Globus pallidus (tissue), 1 donor: ENCODE data around the gene PHRF1.

Source experiments
- DNase-seq: peaks from one replicate; pipeline ENCODE4 v3.0.0-alpha.2; 2015; ENCODE audit warnings: low spot score

The PHRF1 gene

GRCh38 chr11:614623-615503 is 38.6 kb downstream of the PHRF1 start:
- no peak for DNase-seq

DNA sequence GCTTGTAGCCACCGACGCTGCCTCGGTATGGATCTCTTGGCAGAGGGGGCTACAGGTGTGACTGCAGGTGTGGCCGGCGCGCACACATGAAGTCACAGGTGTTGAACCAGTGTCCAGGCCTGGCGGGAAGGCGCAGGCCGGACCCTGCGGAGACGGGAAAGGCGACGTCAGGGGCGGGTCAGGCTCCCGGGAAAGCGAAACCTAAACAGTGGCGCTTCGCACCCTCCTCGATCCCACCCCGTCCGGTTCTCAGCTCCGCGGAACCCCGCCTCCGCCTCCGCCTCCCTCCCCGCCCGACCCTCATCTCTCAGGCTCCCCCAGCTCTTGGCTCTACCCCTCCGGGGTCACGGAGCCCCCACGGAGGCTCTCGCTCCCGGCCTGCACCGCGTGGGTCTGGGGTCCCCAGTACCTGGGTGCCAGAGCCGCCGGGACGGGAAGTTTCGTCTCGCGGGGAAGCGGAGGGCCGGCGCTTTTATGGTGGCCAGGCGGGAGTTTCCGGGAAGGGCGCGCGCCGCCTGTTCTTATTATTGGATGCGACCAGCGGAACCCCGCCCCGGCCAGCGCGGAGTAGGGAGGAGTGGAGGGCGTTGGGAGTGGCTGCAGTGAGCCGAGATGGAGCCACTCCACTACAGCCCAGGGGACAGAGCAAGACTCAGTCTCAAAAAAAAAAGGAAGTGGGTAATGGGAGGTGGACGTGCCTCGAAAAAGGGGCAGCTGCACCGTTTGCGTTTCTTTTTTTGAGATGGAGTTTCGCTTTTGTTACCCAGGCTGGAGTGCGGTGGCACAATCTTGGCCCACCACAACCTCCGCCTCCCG is 39.4 kb downstream of the PHRF1 start, which contains the start of gene IRF7:
Gene IRF7, minus strand, starts transcription at position 447 of the 816 bp plus-strand sequence. CDS start 586 bp downstream, outside the sequence.
- DNase-seq = peak; percentile 89

DNA sequence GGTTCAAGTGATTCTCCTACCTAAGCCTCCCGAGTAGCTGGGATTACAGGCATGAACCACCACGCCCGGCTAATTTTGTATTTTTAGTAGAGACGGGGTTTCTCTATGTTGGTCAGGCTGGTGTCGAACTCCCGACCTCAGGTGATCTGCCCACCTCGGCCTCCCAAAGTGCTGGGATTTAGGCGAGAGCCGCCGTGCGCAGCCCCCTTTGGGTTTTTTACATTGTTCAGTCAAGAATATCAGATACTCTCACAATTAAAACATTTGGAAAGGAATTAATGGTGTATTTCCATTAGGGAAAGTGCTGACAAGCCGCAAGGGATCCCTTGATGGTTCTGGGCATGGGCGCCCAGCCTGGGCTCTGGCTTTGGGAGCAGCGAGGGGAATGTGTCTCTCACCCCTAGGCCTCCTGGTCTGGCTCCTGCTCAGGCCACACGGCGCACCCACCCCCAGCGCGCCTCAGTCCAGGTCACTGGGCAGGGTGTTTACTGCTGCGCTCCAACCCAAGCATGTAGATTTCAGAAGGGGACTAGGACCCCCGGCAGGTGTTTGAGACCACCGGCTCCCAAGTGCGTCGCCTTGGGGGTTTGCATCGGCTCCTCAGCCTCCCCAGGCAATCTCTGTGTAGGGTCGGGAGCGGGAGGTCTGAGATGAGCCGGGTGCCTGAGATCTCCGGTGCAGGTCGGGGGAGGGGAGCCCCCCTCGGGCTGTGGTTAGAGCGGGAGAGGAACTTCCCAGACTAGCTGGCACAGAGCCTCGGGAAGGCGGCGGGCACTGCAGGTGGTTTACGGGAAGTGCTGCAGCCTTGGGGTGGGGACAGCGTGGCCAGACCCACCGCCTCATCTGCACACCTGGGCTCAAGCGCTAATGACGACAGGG is 40.3 kb downstream of the PHRF1 start:
- DNase-seq = no peak

DNA sequence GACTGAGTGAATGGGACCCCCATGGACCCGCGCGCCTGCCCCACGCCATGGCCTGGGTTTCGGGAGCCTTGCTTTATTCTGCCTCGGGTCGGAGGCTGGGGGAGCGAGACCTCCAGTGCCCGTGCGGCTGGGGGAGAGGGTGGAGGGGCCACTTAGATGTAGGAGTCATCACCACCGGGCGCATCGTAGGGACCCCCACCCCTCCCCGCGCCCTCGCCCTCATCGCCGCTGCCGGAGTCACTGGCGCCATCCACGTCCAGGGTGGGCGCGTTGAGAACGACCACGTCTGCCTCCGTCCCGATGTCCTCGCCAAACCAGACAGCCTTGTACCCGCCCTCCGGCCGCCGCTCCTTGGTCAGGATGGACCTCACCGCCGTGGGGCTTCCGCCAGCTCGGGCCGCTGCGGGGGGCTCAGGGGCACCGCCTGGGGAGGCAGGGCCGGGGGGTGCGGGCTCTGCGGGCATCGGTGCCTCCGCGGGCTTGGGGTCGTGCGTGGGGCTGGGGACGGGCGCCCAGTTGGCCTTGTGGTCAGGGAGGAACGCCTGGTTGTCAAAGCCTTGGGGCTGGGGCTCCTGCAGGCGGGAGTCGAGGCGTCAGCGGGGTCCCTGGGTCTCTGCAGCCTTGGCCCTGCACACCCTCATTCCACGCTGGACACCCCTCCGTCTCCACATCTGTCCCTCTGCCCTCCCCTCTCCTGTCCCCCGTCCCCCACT is 41.1 kb downstream of the PHRF1 start:
- no peak for DNase-seq

- DNase-seq = no peak
Measured at GRCh38 chr11:617912-618682, 41.8 kb downstream of the PHRF1 start.

- no peak for DNase-seq
Measured at GRCh38 chr11:618856-619627, 42.8 kb downstream of the PHRF1 start.

DNA sequence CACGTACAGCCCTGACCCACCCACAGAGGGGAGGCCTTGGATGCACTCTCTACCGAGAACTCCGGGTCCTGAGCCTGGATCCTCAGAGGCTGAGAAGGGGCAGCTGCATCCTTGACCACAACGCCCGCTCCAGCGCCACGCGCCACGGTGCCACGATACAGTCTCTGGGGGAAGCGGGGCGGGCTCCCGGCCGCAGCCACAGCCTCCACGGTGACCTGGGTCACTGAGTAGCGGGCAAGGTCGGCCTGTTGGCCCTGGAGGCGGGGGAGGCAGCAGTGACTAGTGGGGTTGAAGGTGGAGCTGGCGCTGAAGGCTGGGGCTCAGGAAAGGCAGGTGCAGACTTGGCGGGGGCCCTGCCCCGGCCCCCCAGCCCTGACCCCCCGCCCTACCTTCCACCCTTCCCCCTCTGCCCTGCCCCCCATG is 43.4 kb downstream of the PHRF1 start:
- no peak for DNase-seq

DNA sequence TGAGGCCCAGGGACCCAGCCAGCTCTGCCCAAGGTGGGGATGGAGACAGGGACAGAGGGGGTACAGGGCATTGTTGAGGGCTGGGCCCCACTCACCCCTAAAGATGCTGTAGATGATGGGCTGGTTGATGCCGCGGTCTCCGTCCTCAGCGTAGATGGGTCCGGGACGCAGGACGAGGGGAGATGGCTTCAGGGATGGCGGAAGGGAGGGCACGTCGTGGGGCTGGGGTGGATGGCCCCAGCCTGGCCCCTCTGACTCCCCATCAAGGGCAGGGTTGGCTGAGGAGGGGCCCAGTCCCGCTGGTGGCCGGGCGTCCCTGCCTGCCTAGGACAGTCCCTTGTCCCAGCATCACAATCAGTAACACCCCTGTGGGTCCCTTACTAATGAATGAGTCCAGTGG is 43.9 kb downstream of the PHRF1 start:
- DNase-seq = no peak

DNA sequence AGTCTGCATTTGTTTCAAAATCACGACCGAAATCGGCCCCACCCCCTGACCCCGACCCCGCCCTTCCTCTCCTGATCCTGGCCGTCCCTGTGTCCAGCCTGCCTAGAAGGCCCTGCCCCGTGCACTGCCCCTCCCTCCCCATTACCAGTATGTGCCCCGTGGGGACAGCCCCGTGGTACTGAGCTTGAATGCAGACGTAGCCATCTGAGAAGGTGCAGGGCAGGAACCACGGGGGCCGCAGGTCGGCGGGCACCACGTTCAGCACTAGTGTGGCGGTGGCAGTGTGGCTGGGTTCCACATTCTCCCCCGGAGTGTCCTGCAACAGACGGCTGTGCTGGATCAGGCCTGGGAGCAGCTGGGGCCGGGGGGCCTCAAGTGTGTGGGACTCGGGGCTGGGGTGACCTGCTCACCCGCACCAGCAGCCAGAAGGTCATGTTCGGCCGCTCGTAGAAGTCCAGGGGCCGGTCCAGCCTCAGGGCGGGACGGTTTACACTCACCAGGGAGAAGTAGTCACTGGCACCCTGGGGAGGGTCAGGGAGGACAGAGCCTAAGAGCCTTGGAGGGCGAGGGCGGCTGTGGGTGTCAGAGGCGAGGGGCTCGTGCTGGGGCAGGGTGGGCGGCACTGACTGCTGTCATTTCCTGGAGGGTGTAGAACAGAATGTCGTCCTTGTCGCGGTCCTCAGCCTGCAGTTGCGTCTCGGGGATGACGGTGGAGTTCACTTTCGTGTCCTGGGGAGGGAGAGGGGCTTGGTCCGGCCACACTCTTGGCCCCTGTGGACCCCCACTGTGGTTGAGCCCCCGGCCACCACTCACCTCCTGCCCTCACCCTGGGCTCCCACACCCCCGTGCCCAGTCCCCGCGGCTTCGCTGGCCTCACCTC is 44.9 kb downstream of the PHRF1 start:
- DNase-seq = no peak

- DNase-seq = no peak
Measured at GRCh38 chr11:621838-622237, 45.6 kb downstream of the PHRF1 start.

GRCh38 chr11:623349-623869 is 47.1 kb downstream of the PHRF1 start:
- DNase-seq = no peak

- DNase-seq = no peak
Measured at GRCh38 chr11:623999-624704, 47.9 kb downstream of the PHRF1 start.

DNA sequence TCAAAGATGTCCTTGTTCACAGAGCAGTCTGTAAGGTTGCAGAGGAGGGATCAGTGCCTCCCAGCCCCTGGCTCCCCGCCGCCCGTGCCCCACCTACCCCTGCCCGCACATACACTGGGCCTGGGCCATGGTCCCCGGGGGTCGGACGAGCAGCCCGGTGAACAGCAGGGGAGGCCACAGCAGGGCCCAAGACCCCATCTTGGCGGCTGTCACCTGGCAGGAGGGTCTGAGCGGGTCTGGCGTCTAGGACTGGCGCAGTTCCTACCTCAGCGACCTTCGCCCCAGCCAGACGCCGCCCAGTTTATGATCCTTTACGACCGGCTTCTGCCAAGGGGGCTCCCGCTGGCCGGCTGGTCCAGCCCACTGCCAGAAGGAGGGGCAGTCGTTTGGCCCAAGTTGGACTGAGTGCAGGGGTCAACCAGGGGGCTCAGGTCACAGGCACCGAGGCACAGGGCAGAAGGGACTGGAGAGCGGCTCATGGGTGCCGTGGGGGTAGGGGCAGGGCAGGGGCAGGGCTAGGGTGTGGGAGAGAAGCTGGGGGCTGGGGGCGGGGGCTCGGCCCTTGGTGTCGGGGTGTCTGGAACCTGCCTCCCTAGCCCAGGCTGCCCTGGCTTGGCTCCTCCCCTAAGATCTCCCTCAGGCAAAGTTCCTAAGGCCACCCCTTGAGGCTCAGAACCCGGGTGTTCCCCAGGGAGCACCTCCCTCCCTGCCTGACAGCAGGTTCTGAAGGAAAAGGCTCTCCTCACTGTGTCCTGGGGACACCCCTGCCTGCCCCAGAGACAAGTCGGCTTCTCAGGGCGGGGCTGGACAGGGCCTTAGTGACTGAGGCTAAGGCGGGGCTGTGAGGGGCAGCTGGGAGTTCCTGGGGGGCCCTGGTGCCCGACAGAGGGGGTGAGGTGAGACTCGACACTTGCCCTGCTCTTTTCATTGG is 48.7 kb downstream of the PHRF1 start, which contains the start of gene CDHR5:
Gene CDHR5, minus strand, starts transcription at position 251 of the 931 bp plus-strand sequence. Its CDS starts 53 bp downstream, at position 198.
- DNase-seq = no peak

GRCh38 chr11:625636-626268 is 49.5 kb downstream of the PHRF1 start:
- DNase-seq = no peak

DNA sequence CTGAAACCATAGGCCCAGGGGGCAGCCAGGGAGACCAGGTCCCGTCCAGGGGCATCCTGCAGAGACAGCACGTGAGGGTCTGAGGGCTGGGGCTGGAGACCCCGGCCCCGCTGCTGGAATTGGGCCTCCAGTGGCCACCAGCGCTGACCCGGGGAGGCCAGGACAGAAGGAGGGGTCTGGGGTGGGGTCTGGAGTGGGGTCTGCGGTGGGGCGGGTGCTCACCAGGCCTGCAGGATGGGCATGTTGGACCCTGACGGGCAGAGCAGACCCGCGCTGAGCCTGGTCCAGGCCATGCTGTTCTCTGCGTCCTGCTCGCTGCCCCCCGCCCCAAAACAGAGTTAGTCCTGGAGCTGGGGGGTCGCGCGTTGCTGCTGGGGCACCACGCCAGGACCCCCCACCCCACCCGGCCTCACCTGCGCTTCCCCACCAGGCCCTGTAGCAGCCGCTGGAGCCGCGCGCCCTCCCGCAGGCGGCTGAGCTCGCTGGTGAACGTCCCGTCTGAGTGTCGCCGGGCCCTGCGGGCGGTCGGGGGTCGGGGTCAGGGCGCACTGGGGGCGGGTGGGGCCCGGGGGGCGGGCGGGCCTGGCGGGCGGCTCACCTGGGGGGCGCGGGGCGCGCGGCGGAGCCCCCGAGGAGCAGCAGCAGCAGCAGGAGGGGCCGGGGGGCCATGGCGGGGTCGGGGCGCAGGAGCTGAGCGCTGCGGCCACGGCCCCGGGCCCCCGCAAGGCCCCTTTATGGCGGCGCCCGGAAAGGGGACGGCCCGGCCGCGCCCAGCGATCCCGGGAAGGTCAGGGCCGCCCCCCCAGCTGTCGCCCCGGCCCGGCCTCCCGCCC is 50.4 kb downstream of the PHRF1 start, which contains the start of gene SCT:
Gene SCT, minus strand, starts transcription at position 707 of the 833 bp plus-strand sequence. Its CDS starts 38 bp downstream, at position 669.
- DNase-seq = no peak
